T-helper 1 cell treated with Interleukin-12 subunit alpha and Interleukin-12 subunit beta and Interleukin-4 antibody, amounts not matched to agents 30 ng/mL and 1 ng/mL, for 36 hours (primary cell): ENCODE results near the gene CLCN7. TPM values are rescaled to one million over a fixed set of nuclear protein-coding genes. Genes with fewer than 3 reads are reported as not detected.

Source experiments
- intact Hi-C: fragments of 100-400 bp; cut with micrococcal nuclease; formaldehyde crosslinking; loops from one replicate; pipeline ENCODE4 v1.15.1; 2024
- total RNA-seq: library from RNA; stranded (reverse); gene quantifications from 2 replicates; pipeline ENCODE4 v1.2.3, GENCODE V29; 2022

Gene CLCN7
- total RNA-seq, 1 donor from 2014 or later = 81.0 TPM

- intact Hi-C loops = loop anchor here (5.0 kb wide), 2 partner anchors 51 to 119 kb away; partner anchors contain the start of gene TMEM204
Measured at GRCh38 chr16:1412847-1413246, 62.0 kb downstream of the CLCN7 start.

GRCh38 chr16:1408171-1408837, 66.5 kb downstream of the CLCN7 start:
- intact Hi-C loops = loop anchor here (1.0 kb wide), 1 partner anchor 28 kb away; no protein-coding TSS in a partner anchor

- intact Hi-C loops = loop anchor here (1.0 kb wide), 1 partner anchor 27 kb away; no protein-coding TSS in a partner anchor
Measured at GRCh38 chr16:1407753-1408152, 67.1 kb downstream of the CLCN7 start.

- intact Hi-C loops = no loop called here
Measured at GRCh38 chr16:1403733-1404132, 71.1 kb downstream of the CLCN7 start.

- intact Hi-C loops = no loop called here
Measured at GRCh38 chr16:1403036-1403435, 71.8 kb downstream of the CLCN7 start.

GRCh38 chr16:1401758-1402154, 73.1 kb downstream of the CLCN7 start:
- intact Hi-C loops = loop anchor here (1.0 kb wide), 1 partner anchor 65 kb away; no protein-coding TSS in a partner anchor

- intact Hi-C loops = loop anchor here (1.0 kb wide), 1 partner anchor 65 kb away; no protein-coding TSS in a partner anchor
Measured at GRCh38 chr16:1401061-1401757, 73.6 kb downstream of the CLCN7 start.

GRCh38 chr16:1398826-1399581, 75.8 kb downstream of the CLCN7 start:
- intact Hi-C loops = no loop called here

- intact Hi-C loops = no loop called here
Measured at GRCh38 chr16:1398351-1398750, 76.5 kb downstream of the CLCN7 start.

GRCh38 chr16:1397779-1398178, 77.0 kb downstream of the CLCN7 start:
- intact Hi-C loops = no loop called here

GRCh38 chr16:1395444-1396031, 79.3 kb downstream of the CLCN7 start:
- intact Hi-C loops = no loop called here

Other genes starting within 250 kb of the CLCN7 start
- not detected in 2 replicates for gene TPSG1, start 249.8 kb downstream of the CLCN7 start, total RNA-seq
- gene TPSB2, start 244.8 kb downstream of the CLCN7 start, total RNA-seq = not detected in 2 replicates
- gene TPSAB1, start 234.3 kb downstream of the CLCN7 start, total RNA-seq = not detected in 2 replicates
- not detected in 2 replicates for gene TPSD1, start 219.0 kb downstream of the CLCN7 start, total RNA-seq
- gene UBE2I, start 165.4 kb downstream of the CLCN7 start, total RNA-seq = 217 and 224 TPM in 2 replicates
- gene BAIAP3, start 141.4 kb downstream of the CLCN7 start, total RNA-seq = 1.4 and 1.8 TPM in 2 replicates
- gene TSR3, start 123.2 kb downstream of the CLCN7 start, total RNA-seq = 53.7 and 60.0 TPM in 2 replicates
- gene GNPTG, start 123.1 kb downstream of the CLCN7 start, total RNA-seq = 36.1 and 39.1 TPM in 2 replicates
- 43.3 and 47.9 TPM in 2 replicates for gene UNKL, start 60.3 kb downstream of the CLCN7 start, total RNA-seq
- gene UQCC4, start 54.3 kb downstream of the CLCN7 start, total RNA-seq = 13.2 and 16.4 TPM in 2 replicates
- gene PERCC1, start 44.0 kb downstream of the CLCN7 start, total RNA-seq = not detected in 2 replicates
- 1.8 and 3.2 TPM in 2 replicates for gene CCDC154, start 30.5 kb downstream of the CLCN7 start, total RNA-seq
- gene PTX4, start 13.9 kb upstream of the CLCN7 start, total RNA-seq = not detected in 2 replicates
- gene TELO2, start 18.3 kb upstream of the CLCN7 start, total RNA-seq = 55.7 and 56.6 TPM in 2 replicates
- gene TMEM204, start 58.6 kb upstream of the CLCN7 start, total RNA-seq = 49.2 and 49.9 TPM in 2 replicates
- gene IFT140, start 137.0 kb upstream of the CLCN7 start, total RNA-seq = 6.7 and 8.7 TPM in 2 replicates
- 36.9 and 37.8 TPM in 2 replicates for gene CRAMP1, start 137.3 kb upstream of the CLCN7 start, total RNA-seq
- 66.8 and 68.8 TPM in 2 replicates for gene JPT2, start 203.3 kb upstream of the CLCN7 start, total RNA-seq
- 122 and 123 TPM in 2 replicates for gene MAPK8IP3, start 231.2 kb upstream of the CLCN7 start, total RNA-seq